ENCODE results near the gene MAML2. TPM values are rescaled to one million over a fixed set of nuclear protein-coding genes. Genes with fewer than 3 reads are reported as not detected.

Gene MAML2
- total and polyA plus RNA-seq, 2 experiments from 2014 or later, result 4.7 to 15.3 TPM

- Histone ChIP-seq H3K27ac (peak overlapping the region; percentile 83), H3K79me2 (peaks cover 48% of the 10 kb centered on the region), H3K9me3 (ENCODE audit: low read depth) (no peaks in the 10 kb centered on the region), H3K9me2 (replicated peaks; ENCODE audit: insufficient read depth) (no peaks in the 10 kb centered on the region), H3K27me3 (no peaks in the 10 kb centered on the region), H3K36me3 (replicated peaks; ENCODE audit: insufficient read depth, low read depth) (no peaks in the 10 kb centered on the region), H2AFZ (no peak overlapping the region), H4K20me1 (ENCODE audit: insufficient read depth, poor library complexity, severe bottlenecking) (no peaks in the 10 kb centered on the region), H3K4me3 (no peak overlapping the region), H3K4me1 (ENCODE audit: insufficient read depth) (peaks cover 62% of the 10 kb centered on the region), H3K4me2 (peak overlapping the region; percentile 34)
- 84% methylated on average over 2 of the region's 2 CpGs for WGBS (ENCODE audit: low lambda C conversion rate, missing lambda C conversion rate)
- no peak for DNase-seq (ENCODE audit: low spot score)
- TF ChIP-seq, protein P1, sequence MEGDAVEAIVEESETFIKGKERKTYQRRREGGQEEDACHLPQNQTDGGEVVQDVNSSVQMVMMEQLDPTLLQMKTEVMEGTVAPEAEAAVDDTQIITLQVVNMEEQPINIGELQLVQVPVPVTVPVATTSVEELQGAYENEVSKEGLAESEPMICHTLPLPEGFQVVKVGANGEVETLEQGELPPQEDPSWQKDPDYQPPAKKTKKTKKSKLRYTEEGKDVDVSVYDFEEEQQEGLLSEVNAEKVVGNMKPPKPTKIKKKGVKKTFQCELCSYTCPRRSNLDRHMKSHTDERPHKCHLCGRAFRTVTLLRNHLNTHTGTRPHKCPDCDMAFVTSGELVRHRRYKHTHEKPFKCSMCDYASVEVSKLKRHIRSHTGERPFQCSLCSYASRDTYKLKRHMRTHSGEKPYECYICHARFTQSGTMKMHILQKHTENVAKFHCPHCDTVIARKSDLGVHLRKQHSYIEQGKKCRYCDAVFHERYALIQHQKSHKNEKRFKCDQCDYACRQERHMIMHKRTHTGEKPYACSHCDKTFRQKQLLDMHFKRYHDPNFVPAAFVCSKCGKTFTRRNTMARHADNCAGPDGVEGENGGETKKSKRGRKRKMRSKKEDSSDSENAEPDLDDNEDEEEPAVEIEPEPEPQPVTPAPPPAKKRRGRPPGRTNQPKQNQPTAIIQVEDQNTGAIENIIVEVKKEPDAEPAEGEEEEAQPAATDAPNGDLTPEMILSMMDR (IDR thresholded peaks at IDR 0.05; ENCODE audit: poor library complexity), result no peak
- TF ChIP-seq EZH2 (IDR thresholded peaks at IDR 0.05; ENCODE audit: borderline replicate concordance) (no peak), EZH2phosphoT487 (IDR thresholded peaks at IDR 0.05; ENCODE audit: low read depth, severe bottlenecking, unreplicated experiment) (no peak)
Measured at GRCh38 chr11:96238563-96239135, 104.3 kb downstream of the MAML2 start.

- Histone ChIP-seq H3K4me1 (ENCODE audit: insufficient read depth) (peaks cover 62% of the 10 kb centered on the region), H3K9me2 (replicated peaks; ENCODE audit: insufficient read depth) (no peaks in the 10 kb centered on the region), H4K20me1 (ENCODE audit: insufficient read depth, poor library complexity, severe bottlenecking) (no peaks in the 10 kb centered on the region), H3K9me3 (ENCODE audit: low read depth) (no peaks in the 10 kb centered on the region), H3K79me2 (peaks cover 56% of the 10 kb centered on the region), H3K4me2 (peak overlapping the region; percentile 34), H3K27me3 (no peaks in the 10 kb centered on the region), H3K27ac (peak overlapping the region; percentile 83), H3K4me3 (no peak overlapping the region), H3K36me3 (replicated peaks; ENCODE audit: insufficient read depth, low read depth) (no peaks in the 10 kb centered on the region), H2AFZ (no peak overlapping the region)
- TF ChIP-seq EZH2 (IDR thresholded peaks at IDR 0.05; ENCODE audit: borderline replicate concordance) (no peak), EZH2phosphoT487 (IDR thresholded peaks at IDR 0.05; ENCODE audit: low read depth, severe bottlenecking, unreplicated experiment) (no peak)
- TF ChIP-seq, protein P1 (IDR thresholded peaks at IDR 0.05; ENCODE audit: poor library complexity), result no peak
- 16% methylated on average over 1 of the region's 1 CpG for WGBS (ENCODE audit: low lambda C conversion rate, missing lambda C conversion rate)
- no peak for DNase-seq (ENCODE audit: low spot score)
Measured at GRCh38 chr11:96237766-96238266, 105.2 kb downstream of the MAML2 start.

GRCh38 chr11:96235751-96236150 lies 107.2 kb downstream of the MAML2 start:
- Histone ChIP-seq H3K9me3 (ENCODE audit: low read depth) (no peaks in the 10 kb centered on the region), H3K79me2 (peaks cover 57% of the 10 kb centered on the region), H2AFZ (no peak overlapping the region), H3K27ac (peak overlapping the region; percentile 83), H3K36me3 (replicated peaks; ENCODE audit: insufficient read depth, low read depth) (no peaks in the 10 kb centered on the region), H3K9me2 (replicated peaks; ENCODE audit: insufficient read depth) (no peaks in the 10 kb centered on the region), H3K4me1 (ENCODE audit: insufficient read depth) (peaks cover 43% of the 10 kb centered on the region), H3K27me3 (no peaks in the 10 kb centered on the region), H4K20me1 (ENCODE audit: insufficient read depth, poor library complexity, severe bottlenecking) (no peaks in the 10 kb centered on the region), H3K4me2 (peak overlapping the region; percentile 67), H3K4me3 (no peak overlapping the region)
- DNase-seq (ENCODE audit: low spot score), result peak; percentile 44
- WGBS (ENCODE audit: low lambda C conversion rate, missing lambda C conversion rate), result 56% methylated on average over 4 of the region's 4 CpGs
- TF ChIP-seq EZH2 (IDR thresholded peaks at IDR 0.05; ENCODE audit: borderline replicate concordance) (no peak), EZH2phosphoT487 (IDR thresholded peaks at IDR 0.05; ENCODE audit: low read depth, severe bottlenecking, unreplicated experiment) (no peak)
- TF ChIP-seq, protein P1 (IDR thresholded peaks at IDR 0.05; ENCODE audit: poor library complexity), result no peak

Data from hepatocyte (in vitro differentiated cells).